NCI-H748 treated with DMSO at 0.1 percent for 48 hours (cell line): ENCODE results near the gene HAL.
"Not testable (repeated sequence)": the region's sequence is repeated elsewhere in the genome, so short reads cannot be mapped to it uniquely, and the experiment has no call there.

Experiments used
- DNase-seq: peaks from one replicate; lab custom pipeline; 2025; lab: John Stamatoyannopoulos, UW

HAL gene

GRCh38 chr12:95977764-95978305, 18.3 kb downstream of the HAL start:
- no peak for DNase-seq

GRCh38 chr12:95976416-95976832, 19.7 kb downstream of the HAL start:
- DNase-seq = no peak

- DNase-seq = no peak
These were observed 20.7 kb downstream of the HAL start for GRCh38 chr12:95975491-95975890.

- DNase-seq = no peak
These were observed 21.8 kb downstream of the HAL start for GRCh38 chr12:95974358-95974757.

- DNase-seq = no peak
These were observed 23.2 kb downstream of the HAL start for GRCh38 chr12:95972832-95973456.

GRCh38 chr12:95970905-95971304, 25.2 kb downstream of the HAL start:
- DNase-seq = no peak

- not testable (repeated sequence) for DNase-seq
These were observed 27.0 kb downstream of the HAL start for GRCh38 chr12:95969116-95969515.

- no peak for DNase-seq
These were observed 28.8 kb downstream of the HAL start for GRCh38 chr12:95967301-95967700.

GRCh38 chr12:95966287-95966870, 29.8 kb downstream of the HAL start:
- no peak for DNase-seq

GRCh38 chr12:95963096-95963495, 33.0 kb downstream of the HAL start:
- no peak for DNase-seq

- DNase-seq = peak; percentile 15
These were observed 33.9 kb downstream of the HAL start for GRCh38 chr12:95962222-95962621.

GRCh38 chr12:95960241-95960640, 35.9 kb downstream of the HAL start:
- no peak for DNase-seq

GRCh38 chr12:95959107-95959506, 37.0 kb downstream of the HAL start:
- peak; percentile 28 for DNase-seq

- no peak for DNase-seq
These were observed 39.5 kb downstream of the HAL start for GRCh38 chr12:95956557-95957145.

- DNase-seq = no peak
These were observed 40.5 kb downstream of the HAL start for GRCh38 chr12:95955549-95956159.

- no peak for DNase-seq
These were observed 43.1 kb downstream of the HAL start for GRCh38 chr12:95953000-95953399.

GRCh38 chr12:95951515-95951914, 44.6 kb downstream of the HAL start:
- DNase-seq = peak; percentile 67

GRCh38 chr12:95949477-95950206, 46.5 kb downstream of the HAL start:
- peak; percentile 71 for DNase-seq

- no peak for DNase-seq
These were observed 51.9 kb downstream of the HAL start for GRCh38 chr12:95944108-95944704.

GRCh38 chr12:95943330-95943842, 52.8 kb downstream of the HAL start, which contains the start of gene AMDHD1:
Gene AMDHD1, plus strand, starts transcription at chr12:95943331. Its CDS starts 68 bp downstream, at chr12:95943399.
- peak; percentile 24 for DNase-seq

GRCh38 chr12:95942524-95943329, 53.4 kb downstream of the HAL start, which contains the start of gene CCDC38:
Gene CCDC38, minus strand, starts transcription at chr12:95942614. Its CDS starts 6,105 bp downstream, at chr12:95936509.
- DNase-seq = peak; percentile 22
